GM21390 (cell line): ENCODE measurements around the gene CLEC9A.

Experiments used
- ATAC-seq: cut with Tn5 transposase; IDR thresholded peaks from one replicate; pipeline ENCODE4 v1.9.1; 2021; ENCODE audit not compliant: unreplicated experiment

Gene CLEC9A

DNA sequence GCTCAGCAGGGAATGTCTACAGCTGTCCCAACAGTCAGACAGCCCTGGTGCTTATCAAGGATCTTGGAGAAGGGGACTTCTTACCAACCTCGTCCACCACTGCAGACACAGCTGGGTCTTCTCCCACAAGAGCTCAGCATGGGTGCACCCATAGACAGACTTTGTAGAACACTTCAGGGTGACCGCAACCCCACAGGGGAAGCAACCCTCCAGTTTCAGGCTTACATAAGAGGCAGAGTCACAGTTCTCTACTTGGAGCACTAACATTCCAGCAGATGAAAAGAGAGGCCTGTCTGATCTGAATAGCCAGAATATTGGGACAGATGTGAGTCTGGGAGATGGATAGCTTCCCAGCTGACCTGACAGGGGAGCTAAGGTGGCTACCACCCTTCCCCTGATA, 71.8 kb downstream of the CLEC9A start:
- no peak for ATAC-seq

DNA sequence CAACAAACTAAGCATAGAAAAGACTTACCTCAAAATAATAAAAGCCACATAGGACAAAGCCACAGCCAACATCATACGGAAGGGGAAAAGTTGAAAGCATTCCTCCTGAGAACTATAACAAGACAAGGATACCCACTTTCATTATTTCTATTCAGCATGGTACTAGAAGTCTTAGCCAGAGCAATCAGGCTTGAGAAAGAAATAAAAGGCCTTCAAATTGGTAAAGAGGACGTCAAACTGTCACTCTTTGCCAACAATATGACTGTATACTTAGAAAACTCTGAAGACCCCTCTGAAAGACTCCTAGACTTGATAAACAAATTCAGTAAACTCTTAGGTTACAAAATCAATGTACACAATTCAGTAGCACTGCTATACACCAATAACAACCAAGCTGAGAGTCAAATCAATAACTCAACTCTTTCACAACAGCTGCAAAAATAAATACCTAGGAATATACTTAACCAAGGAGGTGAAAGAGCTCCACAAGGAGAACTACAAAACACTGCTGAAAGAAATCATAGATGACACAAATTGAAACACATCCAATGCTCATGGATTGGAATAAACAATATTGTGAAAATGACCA, 79.9 kb downstream of the CLEC9A start:
- ATAC-seq: no peak

DNA sequence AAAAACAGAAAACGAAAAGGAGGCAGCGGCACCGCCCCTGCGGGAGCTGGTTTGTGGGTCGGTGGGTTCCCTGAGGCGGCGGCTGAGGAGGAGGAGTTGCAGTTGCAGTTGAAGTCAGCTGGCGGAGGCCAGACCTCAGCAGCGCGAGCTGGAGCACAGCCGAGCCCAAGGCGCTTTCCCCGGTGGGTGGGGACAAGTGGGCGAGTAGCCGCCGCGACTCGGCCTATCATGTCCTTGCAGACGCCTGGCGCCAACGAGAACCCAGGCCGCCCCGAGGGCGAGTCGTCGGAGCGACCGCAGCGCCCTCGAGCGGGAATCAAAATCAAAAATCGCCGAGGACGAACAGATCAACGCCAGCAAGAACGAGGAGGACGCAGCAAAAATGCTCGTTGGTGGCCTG, 81.0 kb downstream of the CLEC9A start:
- ATAC-seq: no peak

DNA sequence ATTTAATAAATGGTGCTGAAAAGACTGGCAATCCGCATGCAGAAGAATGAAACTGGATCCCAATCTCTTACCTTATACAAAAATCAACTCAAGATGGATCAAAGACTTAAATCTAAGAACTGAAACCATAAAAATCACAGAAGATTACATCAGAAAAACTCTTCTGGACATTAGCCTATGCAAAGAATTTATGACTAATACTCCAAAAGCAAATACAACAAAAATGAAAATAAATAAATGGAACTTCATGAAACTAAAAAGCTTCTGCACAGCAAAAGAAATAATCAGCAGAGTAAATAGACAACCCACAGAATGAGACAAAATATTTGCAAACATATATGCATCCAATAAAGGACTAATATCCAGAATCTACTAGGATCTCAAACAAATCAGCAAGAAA, 82.6 kb downstream of the CLEC9A start:
- no peak for ATAC-seq

DNA sequence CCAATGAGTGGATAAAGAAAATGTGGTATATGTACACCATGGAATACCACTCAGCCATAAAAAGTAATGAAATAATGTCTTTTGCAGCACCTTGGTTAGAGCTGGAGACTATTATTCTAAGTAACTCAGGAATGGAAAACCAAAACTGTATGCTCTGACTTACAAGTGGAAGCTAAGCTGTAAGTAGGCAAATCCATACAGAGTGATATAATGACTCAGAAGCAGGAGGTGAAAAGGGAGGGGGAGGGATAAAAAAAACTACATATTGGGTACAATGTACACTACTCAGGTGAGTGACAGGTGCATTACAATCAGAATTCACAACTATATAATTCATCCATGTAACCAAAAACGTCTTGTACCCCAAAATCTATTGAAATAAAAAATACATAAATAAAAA, 83.4 kb downstream of the CLEC9A start:
- ATAC-seq: no peak

DNA sequence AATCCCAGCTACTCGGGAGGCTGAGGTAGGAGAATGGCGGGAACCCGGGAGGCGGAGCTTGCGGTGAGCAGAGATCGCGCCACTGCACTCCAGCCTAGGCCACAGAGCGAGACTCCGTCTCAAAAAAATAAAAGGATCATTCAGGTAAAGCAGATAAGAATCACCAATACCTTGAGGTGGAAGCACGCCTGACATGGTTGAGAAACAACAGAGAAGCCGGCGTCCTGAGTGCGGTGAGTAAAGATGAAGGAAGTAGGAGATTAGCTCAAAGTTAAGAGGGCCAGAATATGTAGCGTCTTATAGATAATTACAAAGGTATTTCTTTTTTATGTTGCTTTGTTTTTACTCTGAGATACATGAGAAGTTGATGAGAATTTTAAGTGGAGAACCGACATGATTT, 84.8 kb downstream of the CLEC9A start:
- no peak for ATAC-seq
